ENCODE results near the gene DNM3. TPM values are rescaled to one million over a fixed set of nuclear protein-coding genes. Genes with fewer than 3 reads are reported as not detected.

DNM3 gene
- total RNA-seq, 1 experiment from 2014 or later: 0.11 TPM

DNA sequence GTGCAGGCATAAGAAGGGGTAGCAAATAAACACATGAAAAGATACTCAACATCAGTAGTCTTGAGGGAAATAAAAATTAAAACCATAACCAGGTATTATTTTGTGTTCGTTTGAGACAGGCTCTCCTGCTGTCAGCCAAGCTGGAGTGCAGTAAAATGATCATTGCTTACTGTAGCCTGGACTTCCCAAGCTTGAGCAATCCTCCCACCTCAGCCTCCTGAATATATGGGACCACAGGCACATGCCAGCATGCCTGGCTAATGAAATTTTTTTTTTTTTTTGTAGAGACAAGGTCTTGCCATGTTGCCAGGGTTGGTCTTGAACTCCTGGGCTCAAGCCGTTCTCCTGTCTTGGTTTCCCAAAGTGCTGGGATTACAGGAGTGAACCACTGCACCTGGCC lies 108.0 kb downstream of the DNM3 start:
- BruUV-seq (replicated peaks): no TSS peak
- POLR2A ChIA-PET: no interaction called here
- H3K4me1 Mint-ChIP-seq (ENCODE audit: low read depth, unreplicated experiment): no peaks in the 10 kb centered on the region

GRCh38 chr1:171953835-171954234 lies 112.5 kb downstream of the DNM3 start:
- ChIA-PET CTCF (no interaction called here), POLR2A (no interaction called here)
- no peaks in the 10 kb centered on the region for H3K36me3 Mint-ChIP-seq (ENCODE audit: insufficient read depth, unreplicated experiment)
- no peak overlapping the region for H3K27ac Mint-ChIP-seq (ENCODE audit: unreplicated experiment)
- no TSS peak for BruUV-seq (replicated peaks)
- no peaks in the 10 kb centered on the region for H3K4me1 Mint-ChIP-seq (ENCODE audit: low read depth, unreplicated experiment)
- H3K27me3 Mint-ChIP-seq (ENCODE audit: insufficient read depth, unreplicated experiment): peaks cover 4% of the 10 kb centered on the region
- intact Hi-C loops (cut with micrococcal nuclease; ENCODE audit: unreplicated experiment): no loop called here
- H3K27me3 ChIP-seq (replicated peaks; ENCODE audit: control insufficient read depth, insufficient read depth, low read length): no peaks in the 10 kb centered on the region
- TF ChIP-seq, protein P1, sequence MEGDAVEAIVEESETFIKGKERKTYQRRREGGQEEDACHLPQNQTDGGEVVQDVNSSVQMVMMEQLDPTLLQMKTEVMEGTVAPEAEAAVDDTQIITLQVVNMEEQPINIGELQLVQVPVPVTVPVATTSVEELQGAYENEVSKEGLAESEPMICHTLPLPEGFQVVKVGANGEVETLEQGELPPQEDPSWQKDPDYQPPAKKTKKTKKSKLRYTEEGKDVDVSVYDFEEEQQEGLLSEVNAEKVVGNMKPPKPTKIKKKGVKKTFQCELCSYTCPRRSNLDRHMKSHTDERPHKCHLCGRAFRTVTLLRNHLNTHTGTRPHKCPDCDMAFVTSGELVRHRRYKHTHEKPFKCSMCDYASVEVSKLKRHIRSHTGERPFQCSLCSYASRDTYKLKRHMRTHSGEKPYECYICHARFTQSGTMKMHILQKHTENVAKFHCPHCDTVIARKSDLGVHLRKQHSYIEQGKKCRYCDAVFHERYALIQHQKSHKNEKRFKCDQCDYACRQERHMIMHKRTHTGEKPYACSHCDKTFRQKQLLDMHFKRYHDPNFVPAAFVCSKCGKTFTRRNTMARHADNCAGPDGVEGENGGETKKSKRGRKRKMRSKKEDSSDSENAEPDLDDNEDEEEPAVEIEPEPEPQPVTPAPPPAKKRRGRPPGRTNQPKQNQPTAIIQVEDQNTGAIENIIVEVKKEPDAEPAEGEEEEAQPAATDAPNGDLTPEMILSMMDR (IDR thresholded peaks at IDR 0.05; ENCODE audit: insufficient read depth in 1 of 2, low read depth in 1 of 2, low read length in 1 of 2, severe bottlenecking in 1 of 2, unreplicated experiment in 1 of 2): no peak
- H3K4me3 Mint-ChIP-seq (ENCODE audit: unreplicated experiment): no peak overlapping the region
- no peaks in the 10 kb centered on the region for H3K36me3 ChIP-seq (ENCODE audit: control insufficient read depth, insufficient read depth, low read length)
- no peaks in the 10 kb centered on the region for H3K4me1 ChIP-seq
- no peak overlapping the region for H3K4me3 ChIP-seq (ENCODE audit: low read depth, low read length)
- DNase-seq: no peak
- peaks cover 8% of the 10 kb centered on the region for H3K9me3 Mint-ChIP-seq (ENCODE audit: unreplicated experiment)
- H3K9me3 ChIP-seq: no peaks in the 10 kb centered on the region; the same call in 1 of the 2 replicates

More for the DNA sequence above, 108.0 kb downstream of the DNM3 start:
- H3K9me3 ChIP-seq: no peaks in the 10 kb centered on the region; the same call in 1 of the 2 replicates
- CTCF ChIA-PET: no interaction called here
- intact Hi-C loops (cut with micrococcal nuclease; ENCODE audit: unreplicated experiment): no loop called here
- no peak overlapping the region for H3K4me3 ChIP-seq (ENCODE audit: low read depth, low read length)
- peaks cover 4% of the 10 kb centered on the region for H3K27me3 Mint-ChIP-seq (ENCODE audit: insufficient read depth, unreplicated experiment)
- no peak for DNase-seq
- no peaks in the 10 kb centered on the region for H3K4me1 ChIP-seq
- H3K4me3 Mint-ChIP-seq (ENCODE audit: unreplicated experiment): no peak overlapping the region
- TF ChIP-seq, protein P1 (IDR thresholded peaks at IDR 0.05; ENCODE audit: insufficient read depth in 1 of 2, low read depth in 1 of 2, low read length in 1 of 2, severe bottlenecking in 1 of 2, unreplicated experiment in 1 of 2): no peak
- H3K27ac Mint-ChIP-seq (ENCODE audit: unreplicated experiment): no peak overlapping the region
- H3K36me3 ChIP-seq (ENCODE audit: control insufficient read depth, insufficient read depth, low read length): no peaks in the 10 kb centered on the region
- peaks cover 8% of the 10 kb centered on the region for H3K9me3 Mint-ChIP-seq (ENCODE audit: unreplicated experiment)
- H3K36me3 Mint-ChIP-seq (ENCODE audit: insufficient read depth, unreplicated experiment): no peaks in the 10 kb centered on the region
- H3K27me3 ChIP-seq (replicated peaks; ENCODE audit: control insufficient read depth, insufficient read depth, low read length): no peaks in the 10 kb centered on the region

DNA sequence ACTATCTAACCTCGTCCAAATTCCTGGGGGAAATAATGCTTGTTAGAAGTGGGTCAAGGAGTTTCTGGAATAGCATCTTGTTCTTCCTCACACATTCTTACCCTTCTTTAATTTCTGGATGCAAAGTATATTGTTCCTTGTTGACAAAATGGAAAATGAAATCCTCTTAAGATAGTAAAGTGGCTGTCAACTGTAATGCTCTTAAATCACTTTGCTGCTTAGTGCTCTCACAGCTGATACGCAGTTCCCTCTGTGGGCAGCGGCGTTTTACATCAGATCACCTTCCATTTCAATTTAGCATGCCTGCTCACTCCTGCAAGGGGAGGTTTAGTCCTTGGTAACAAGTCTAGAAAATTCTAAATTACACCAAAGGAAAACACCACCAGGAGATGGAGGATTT lies 113.1 kb downstream of the DNM3 start:
- Histone ChIP-seq H3K4me1 (no peaks in the 10 kb centered on the region), H3K27me3 (replicated peaks; ENCODE audit: control insufficient read depth, insufficient read depth, low read length) (no peaks in the 10 kb centered on the region), H3K36me3 (ENCODE audit: control insufficient read depth, insufficient read depth, low read length) (no peaks in the 10 kb centered on the region), H3K9me3 (no peaks in the 10 kb centered on the region; the same call in 1 of the 2 replicates), H3K4me3 (ENCODE audit: low read depth, low read length) (no peak overlapping the region)
- TF ChIP-seq, protein P1 (IDR thresholded peaks at IDR 0.05; ENCODE audit: insufficient read depth in 1 of 2, low read depth in 1 of 2, low read length in 1 of 2, severe bottlenecking in 1 of 2, unreplicated experiment in 1 of 2): no peak
- Mint-ChIP-seq H3K27me3 (ENCODE audit: insufficient read depth, unreplicated experiment) (peaks cover 4% of the 10 kb centered on the region), H3K4me1 (ENCODE audit: low read depth, unreplicated experiment) (no peaks in the 10 kb centered on the region), H3K9me3 (ENCODE audit: unreplicated experiment) (peaks cover 8% of the 10 kb centered on the region), H3K4me3 (ENCODE audit: unreplicated experiment) (no peak overlapping the region), H3K36me3 (ENCODE audit: insufficient read depth, unreplicated experiment) (no peaks in the 10 kb centered on the region), H3K27ac (ENCODE audit: unreplicated experiment) (no peak overlapping the region)
- BruUV-seq (replicated peaks): no TSS peak
- DNase-seq: no peak
- intact Hi-C loops (cut with micrococcal nuclease; ENCODE audit: unreplicated experiment): no loop called here
- POLR2A ChIA-PET: no interaction called here
- CTCF ChIA-PET: no interaction called here

All from Caco-2 (cell line).